Natural killer cell treated with Interleukin-12 subunit alpha and Interleukin-12 subunit beta and Interleukin-15 and Interleukin-18, amount 100 ng/mL, for 72 hours (primary cell): ENCODE results near the gene TENM4. TPM values are rescaled to one million over a fixed set of nuclear protein-coding genes. Genes with fewer than 3 reads are reported as not detected.
A peak's percentile ranks its signal among the peaks of the same experiment; 100 is the strongest.

Experiments used
- ATAC-seq, 2 donors: fragments of 150-1000 bp; cut with Tn5 transposase in 1 of 2; sonication (Bioruptor Pico), chemical (Tn5 transposase) in 1 of 2; 2 replicates each; pipeline ENCODE4 v1.10.0; 2021
- DNase-seq: peaks from one replicate; pipeline ENCODE4 v3.0.0; 2022; ENCODE audit warnings: low spot score
- H3K27ac Mint-ChIP-seq, 2 donors: 1 replicate in 1 of 2; 2 replicates in 1 of 2; pipeline ENCODE4 v1.8.0; 2022; ENCODE audit warnings: mixed read lengths in 2 of 2, mild to moderate bottlenecking in 1 of 2, moderate library complexity in 1 of 2
- H3K27me3 Mint-ChIP-seq, 2 donors: 1 replicate in 1 of 2; 2 replicates in 1 of 2; pipeline ENCODE4 v1.8.0; 2022; ENCODE audit warnings: mixed read lengths in 2 of 2
- H3K36me3 Mint-ChIP-seq: one replicate; pipeline ENCODE4 v1.8.0; 2022; ENCODE audit warnings: mixed read lengths
- H3K4me1 Mint-ChIP-seq, 2 donors: 1 replicate in 1 of 2; 2 replicates in 1 of 2; pipeline ENCODE4 v1.8.0; 2022; ENCODE audit warnings: low read depth in 2 of 2, mixed read lengths in 2 of 2, mild to moderate bottlenecking in 1 of 2
- H3K4me3 Mint-ChIP-seq: one replicate; pipeline ENCODE4 v1.8.0; 2022; ENCODE audit warnings: mixed read lengths
- H3K9me3 Mint-ChIP-seq: 2 replicates; pipeline ENCODE4 v1.8.0; 2022; ENCODE audit warnings: mixed read lengths
- total RNA-seq, 2 donors: library from RNA; stranded (reverse); gene quantifications; one replicate each; pipeline ENCODE4 v1.2.3, GENCODE V29; 2022

Gene TENM4
- total RNA-seq, 2 donors from 2014 or later: not detected

DNA sequence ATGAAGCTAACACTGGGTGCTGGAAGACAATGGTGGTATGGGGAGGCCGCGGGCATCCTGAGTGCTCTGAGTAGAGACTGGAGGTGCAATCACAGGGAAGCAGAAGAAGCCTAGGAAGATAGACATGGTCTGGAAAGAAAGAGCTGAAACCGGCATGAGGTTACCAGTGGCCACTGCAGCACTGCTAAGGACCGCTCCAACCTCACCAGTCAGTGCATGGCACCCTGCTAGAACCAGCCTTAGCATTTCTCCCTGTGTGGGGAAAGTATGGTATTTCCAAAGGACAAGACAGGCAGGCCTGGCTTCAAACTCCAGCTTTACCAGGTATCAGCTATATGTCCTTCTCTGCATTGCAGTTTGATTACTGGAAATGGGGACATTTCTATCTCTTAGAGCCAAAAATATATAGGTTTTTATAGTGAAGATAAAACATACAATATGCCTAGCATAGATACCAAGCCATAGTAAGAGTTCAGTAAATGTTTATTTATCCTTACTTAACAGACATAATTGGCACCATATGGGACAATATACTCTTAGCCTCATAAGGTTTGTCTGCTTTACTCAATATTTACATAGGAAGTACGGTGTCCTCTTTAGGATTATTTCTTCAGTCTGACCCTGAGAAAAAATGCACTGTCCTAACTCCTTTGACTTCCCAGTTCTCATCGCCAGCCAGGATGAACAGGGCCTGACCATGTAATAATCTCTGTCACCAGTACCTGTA, 231.1 kb downstream of the TENM4 start:
- ATAC-seq: peak in 1 of 2 donors; percentile 14
- Mint-ChIP-seq H3K36me3 (no peaks in the 10 kb centered on the region), H3K4me1 (no peaks in the 10 kb centered on the region), H3K27me3 (no peaks in the 10 kb centered on the region), H3K9me3 (no peaks in the 10 kb centered on the region), H3K4me3 (no peak overlapping the region), H3K27ac (no peak overlapping the region)
- no peak for DNase-seq

GRCh38 chr11:79208126-79208525, 232.7 kb downstream of the TENM4 start:
- Mint-ChIP-seq H3K36me3 (no peaks in the 10 kb centered on the region), H3K4me3 (no peak overlapping the region), H3K9me3 (no peaks in the 10 kb centered on the region), H3K4me1 (no peaks in the 10 kb centered on the region), H3K27me3 (peaks cover 0 to 3% of the 10 kb centered on the region in 2 donors), H3K27ac (no peak overlapping the region)
- no peak for ATAC-seq
- no peak for DNase-seq

- ATAC-seq: no peak
- Mint-ChIP-seq H3K4me3 (no peak overlapping the region), H3K36me3 (no peaks in the 10 kb centered on the region), H3K27me3 (peaks cover 0 to 3% of the 10 kb centered on the region in 2 donors), H3K9me3 (no peaks in the 10 kb centered on the region), H3K27ac (no peak overlapping the region), H3K4me1 (no peaks in the 10 kb centered on the region)
- no peak for DNase-seq
These were observed 233.9 kb downstream of the TENM4 start for GRCh38 chr11:79206951-79207350.

GRCh38 chr11:79205786-79206185, 235.0 kb downstream of the TENM4 start:
- no peak overlapping the region for H3K27ac Mint-ChIP-seq

DNA sequence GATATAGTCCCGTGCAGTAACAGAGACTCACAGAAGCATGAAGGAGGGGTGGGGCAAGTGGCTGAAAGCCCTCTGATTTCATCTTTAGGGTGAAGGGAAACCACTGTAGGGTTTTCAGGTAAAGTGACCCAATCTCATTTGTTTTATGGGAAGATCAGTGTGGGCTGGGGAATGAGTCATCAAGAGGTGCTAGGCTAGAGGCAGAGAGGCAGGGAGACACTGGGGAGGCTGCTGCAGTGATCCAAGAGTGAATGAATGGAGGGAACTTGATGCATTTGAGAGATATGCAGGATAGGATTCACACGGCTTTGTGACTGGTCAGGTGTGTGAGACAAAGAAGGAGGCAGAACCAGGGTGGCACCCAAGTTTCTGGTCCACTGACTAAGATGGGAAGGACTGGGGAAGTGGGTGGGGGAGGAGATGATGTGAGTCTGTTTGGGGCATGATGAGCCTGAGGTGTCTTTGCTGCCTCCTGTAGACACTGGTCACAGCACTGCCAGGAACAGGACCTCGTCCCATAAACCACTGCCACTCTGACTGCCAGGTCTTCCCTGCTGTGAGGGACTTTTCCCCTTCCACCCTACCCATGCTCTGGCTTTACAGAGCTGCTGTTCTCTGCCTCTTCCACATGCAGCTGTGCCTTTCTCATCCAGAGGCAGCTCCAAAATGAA, 239.0 kb downstream of the TENM4 start:
- H3K27me3 Mint-ChIP-seq: peaks cover 0 to 3% of the 10 kb centered on the region in 2 donors
- H3K4me3 Mint-ChIP-seq: no peak overlapping the region
- ATAC-seq (no peak), DNase-seq (no peak)
- H3K27ac Mint-ChIP-seq: no peak overlapping the region
- H3K9me3 Mint-ChIP-seq: peaks cover 6% of the 10 kb centered on the region
- H3K36me3 Mint-ChIP-seq: no peaks in the 10 kb centered on the region
- no peaks in the 10 kb centered on the region for H3K4me1 Mint-ChIP-seq

More at GRCh38 chr11:79205786-79206185, 235.0 kb downstream of the TENM4 start:
- H3K4me3 Mint-ChIP-seq: no peak overlapping the region
- ATAC-seq: no peak
- peaks cover 0 to 3% of the 10 kb centered on the region in 2 donors for H3K27me3 Mint-ChIP-seq
- no peaks in the 10 kb centered on the region for H3K9me3 Mint-ChIP-seq
- DNase-seq: no peak
- no peaks in the 10 kb centered on the region for H3K36me3 Mint-ChIP-seq
- H3K4me1 Mint-ChIP-seq: no peaks in the 10 kb centered on the region

DNA sequence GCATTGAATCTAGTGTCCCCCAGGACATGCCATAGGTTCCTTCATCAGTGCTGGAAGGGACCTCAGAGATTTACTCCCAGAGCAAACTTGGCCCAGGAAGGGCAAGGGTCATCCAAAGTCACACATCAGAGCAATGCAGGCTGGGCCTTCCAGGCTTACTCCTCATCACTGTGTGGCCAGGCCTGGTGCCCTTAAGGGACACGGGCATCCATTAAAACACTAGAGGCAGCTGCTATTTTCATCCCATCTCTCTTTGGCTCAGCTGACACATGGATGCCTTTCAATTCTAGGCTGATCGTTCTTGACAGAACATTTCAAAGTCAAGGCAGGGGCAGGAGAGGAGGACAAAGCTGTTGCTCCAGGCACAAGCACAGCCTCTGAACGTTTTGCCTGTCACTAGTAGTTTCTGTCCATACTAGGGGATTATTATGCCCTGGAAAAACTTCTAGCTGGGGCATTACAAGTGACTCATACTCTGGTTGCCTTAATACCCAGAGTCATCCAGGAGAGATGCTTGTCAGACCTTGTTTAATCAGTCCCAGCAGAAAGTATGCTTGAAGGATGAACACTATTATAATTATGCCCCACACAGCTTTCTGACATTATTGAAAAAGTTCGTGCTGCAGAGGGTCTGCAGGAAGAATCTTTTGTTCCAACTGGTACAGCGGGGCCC, 240.3 kb downstream of the TENM4 start:
- no peaks in the 10 kb centered on the region for H3K36me3 Mint-ChIP-seq
- peaks cover 8% of the 10 kb centered on the region for H3K9me3 Mint-ChIP-seq
- no peak for ATAC-seq

DNA sequence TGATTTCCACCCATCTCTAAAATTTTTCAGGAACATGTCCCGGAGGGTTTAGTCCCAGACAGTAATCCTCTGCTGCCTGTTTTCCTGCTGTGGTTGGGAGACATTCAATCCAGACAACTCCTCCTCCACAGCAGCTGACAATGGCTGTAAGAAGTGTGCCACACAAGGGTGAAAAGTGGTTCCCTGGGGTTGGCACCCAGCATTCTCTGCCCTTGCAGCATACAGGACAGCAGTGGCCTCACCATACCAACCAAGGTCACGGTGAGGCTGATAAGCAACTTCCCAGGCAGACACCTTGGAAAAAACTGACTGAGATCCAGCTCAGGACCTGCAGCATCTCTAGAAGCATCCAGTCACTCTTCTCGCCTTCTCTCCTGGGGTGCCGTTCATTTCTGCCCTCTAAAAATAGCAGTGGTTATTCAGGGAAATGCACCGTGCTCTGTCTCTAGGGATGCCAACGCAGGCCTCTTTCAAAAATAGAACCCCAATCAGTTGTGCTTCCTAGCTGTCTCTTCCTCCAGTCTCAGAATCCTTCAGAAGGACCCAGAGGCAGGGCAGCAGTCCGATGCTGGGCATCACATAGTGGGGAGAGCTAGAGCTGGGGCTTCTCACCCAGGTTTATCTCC, 241.0 kb downstream of the TENM4 start:
- no peak for ATAC-seq
- DNase-seq: no peak
- H3K4me3 Mint-ChIP-seq: no peak overlapping the region
- H3K9me3 Mint-ChIP-seq: peaks cover 9% of the 10 kb centered on the region
- no peaks in the 10 kb centered on the region for H3K36me3 Mint-ChIP-seq
- no peak overlapping the region for H3K27ac Mint-ChIP-seq
- H3K27me3 Mint-ChIP-seq: peaks cover 0 to 3% of the 10 kb centered on the region in 2 donors
- no peaks in the 10 kb centered on the region for H3K4me1 Mint-ChIP-seq

More for the DNA sequence above, 240.3 kb downstream of the TENM4 start:
- H3K27me3 Mint-ChIP-seq: peaks cover 0 to 3% of the 10 kb centered on the region in 2 donors
- no peak overlapping the region for H3K4me3 Mint-ChIP-seq
- DNase-seq: no peak
- H3K4me1 Mint-ChIP-seq: no peaks in the 10 kb centered on the region
- H3K27ac Mint-ChIP-seq: no peak overlapping the region

DNA sequence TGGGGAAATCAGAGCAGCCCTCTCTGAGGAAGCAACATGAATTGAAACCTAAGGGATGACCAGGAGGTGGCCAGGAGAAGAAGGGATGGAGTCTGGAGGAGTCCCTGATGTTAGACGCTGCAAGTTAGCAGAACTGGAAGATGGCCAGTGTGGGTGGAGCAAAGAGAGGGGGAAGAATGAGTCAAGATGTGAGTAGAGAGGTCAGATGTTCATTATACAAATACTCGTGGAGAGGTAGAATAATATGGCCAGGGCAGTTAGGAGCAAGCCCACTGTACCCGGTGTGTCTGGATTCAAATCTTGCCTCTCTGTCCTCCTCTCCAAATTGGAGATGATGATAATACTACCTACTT, 242.0 kb downstream of the TENM4 start:
- ATAC-seq (no peak), DNase-seq (no peak)
- Mint-ChIP-seq H3K27ac (no peak overlapping the region), H3K27me3 (no peaks in the 10 kb centered on the region), H3K4me1 (no peaks in the 10 kb centered on the region), H3K4me3 (no peak overlapping the region), H3K36me3 (no peaks in the 10 kb centered on the region), H3K9me3 (peaks cover 13% of the 10 kb centered on the region)

GRCh38 chr11:79198203-79198897, 242.5 kb downstream of the TENM4 start:
- Mint-ChIP-seq H3K27me3 (no peaks in the 10 kb centered on the region), H3K9me3 (peaks cover 13% of the 10 kb centered on the region), H3K4me1 (no peaks in the 10 kb centered on the region), H3K27ac (no peak overlapping the region), H3K4me3 (no peak overlapping the region), H3K36me3 (no peaks in the 10 kb centered on the region)
- DNase-seq (no peak), ATAC-seq (no peak)

- Mint-ChIP-seq H3K27ac (no peak overlapping the region), H3K4me3 (no peak overlapping the region), H3K9me3 (peaks cover 13% of the 10 kb centered on the region), H3K36me3 (no peaks in the 10 kb centered on the region), H3K27me3 (no peaks in the 10 kb centered on the region), H3K4me1 (no peaks in the 10 kb centered on the region)
- no peak for DNase-seq
- no peak for ATAC-seq
These were observed 243.9 kb downstream of the TENM4 start for GRCh38 chr11:79196950-79197349.

- H3K4me3 Mint-ChIP-seq: no peak overlapping the region
- no peaks in the 10 kb centered on the region for H3K4me1 Mint-ChIP-seq
- ATAC-seq: no peak
- H3K9me3 Mint-ChIP-seq: peaks cover 13% of the 10 kb centered on the region
- DNase-seq: no peak
- no peak overlapping the region for H3K27ac Mint-ChIP-seq
- H3K27me3 Mint-ChIP-seq: no peaks in the 10 kb centered on the region
- H3K36me3 Mint-ChIP-seq: no peaks in the 10 kb centered on the region
These were observed 245.6 kb downstream of the TENM4 start for GRCh38 chr11:79195209-79195608.

DNA sequence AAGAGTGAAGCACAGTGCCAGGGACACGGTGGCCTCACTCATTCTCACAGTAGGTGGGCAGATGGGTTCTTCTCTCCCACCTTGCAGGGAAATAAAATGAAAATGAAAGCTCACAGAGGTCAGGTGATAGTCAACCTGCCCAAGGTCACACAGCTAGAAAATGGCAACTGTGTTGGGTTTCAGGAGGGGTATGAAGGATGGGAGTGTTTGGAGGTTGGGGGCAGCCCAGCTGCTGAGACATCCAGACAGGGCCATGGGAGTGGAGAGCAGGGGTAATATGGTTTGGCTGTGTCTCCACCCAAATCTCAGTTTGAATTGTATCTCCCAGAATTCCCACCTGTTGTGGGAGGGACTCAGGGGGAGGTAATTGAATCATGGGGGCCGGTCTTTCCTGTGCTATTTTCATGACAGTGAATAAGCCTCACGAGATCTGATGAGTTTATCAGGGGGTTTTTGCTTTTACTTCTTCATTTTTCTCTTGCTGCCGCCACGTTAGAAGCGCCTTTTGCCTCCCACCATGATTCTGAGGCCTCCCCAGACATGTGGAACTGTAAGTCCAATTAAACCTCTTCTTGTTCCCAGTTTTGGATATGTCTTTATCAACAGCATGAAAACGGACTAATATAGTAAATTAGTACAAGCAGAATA, 247.0 kb downstream of the TENM4 start:
- ATAC-seq (no peak), DNase-seq (no peak)
- Mint-ChIP-seq H3K36me3 (no peaks in the 10 kb centered on the region), H3K27me3 (no peaks in the 10 kb centered on the region), H3K27ac (no peak overlapping the region), H3K4me3 (no peak overlapping the region), H3K9me3 (peaks cover 11% of the 10 kb centered on the region), H3K4me1 (no peaks in the 10 kb centered on the region)

DNA sequence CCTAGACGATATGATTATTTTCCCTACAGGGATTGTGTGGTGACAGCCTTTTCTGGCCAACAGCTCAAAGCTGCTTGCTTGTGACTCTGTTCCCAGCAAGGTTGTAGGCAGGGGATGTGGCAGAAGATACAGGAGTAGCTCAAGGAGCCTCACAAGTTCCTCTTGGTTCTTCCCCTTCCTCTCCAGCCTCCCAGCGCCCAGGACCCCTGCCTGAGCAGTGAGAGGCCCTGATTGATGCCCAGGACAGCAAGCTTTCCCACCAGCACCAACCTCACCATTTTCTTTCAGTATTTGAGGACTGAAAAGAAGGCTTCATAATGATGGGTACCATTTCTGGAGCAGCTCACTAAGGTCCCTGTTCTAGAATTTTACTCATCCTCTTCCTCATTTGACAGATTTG, 248.0 kb downstream of the TENM4 start:
- no peak overlapping the region for H3K27ac Mint-ChIP-seq

More for the DNA sequence above, 248.0 kb downstream of the TENM4 start:
- ATAC-seq: no peak
- Mint-ChIP-seq H3K4me3 (no peak overlapping the region), H3K27me3 (no peaks in the 10 kb centered on the region), H3K36me3 (no peaks in the 10 kb centered on the region), H3K9me3 (peaks cover 7% of the 10 kb centered on the region), H3K4me1 (no peaks in the 10 kb centered on the region)
- no peak for DNase-seq
